Pancreas (tissue), 10 donors: Measurements from ENCODE around the gene CCDC85B. TPM values are rescaled to one million over a fixed set of nuclear protein-coding genes. Genes with fewer than 3 reads are reported as not detected.

Experiments
- ATAC-seq, 4 donors: fragments of 200-7000 bp; cut with Tn5 transposase; one replicate each; pipeline versions ENCODE4 v1.8.0 to v1.9.1; 2020; ENCODE audit warnings: mild to moderate bottlenecking in 4 of 4, moderate library complexity in 4 of 4
- DNase-seq, 6 donors: peaks; one replicate each; pipeline ENCODE4 v3.0.0-alpha.2; 2020
- FAIRE-seq: peaks from 2 replicates; lab custom pipeline; 2012; peaks lifted over from hg19 to GRCh38; lab: Jason Lieb, UNC
- H3K27ac ChIP-seq, 4 donors: fragments of 200-600 bp; sonication (generic); 1 replicate in 3 of 4; 2 replicates in 1 of 4; pipeline versions ENCODE4 v1.5.0 to v1.8.0; 2020
- H3K27me3 ChIP-seq, 4 donors: fragments of 200-600 bp; one replicate each; pipeline ENCODE4 v1.8.0; 2021
- H3K36me3 ChIP-seq, 3 donors: fragments of 200-600 bp; sonication (generic) in 1 of 3; one replicate each; pipeline versions ENCODE4 v1.5.0 to v1.8.0; 2020 to 2021
- H3K4me1 ChIP-seq, 3 donors: fragments of 200-600 bp; one replicate each; pipeline ENCODE4 v1.8.0; 2021
- H3K4me3 ChIP-seq, 4 donors: fragments of 200-600 bp; sonication (generic) in 2 of 4; one replicate each; pipeline versions ENCODE4 v1.5.0 to v1.8.0; 2020 to 2021
- H3K9me3 ChIP-seq, 4 donors: fragments of 200-600 bp; one replicate each; pipeline ENCODE4 v1.8.0; 2021
- CTCF ChIP-seq, 4 donors: fragments of 200-600 bp; sonication (generic) in 3 of 4; IDR thresholded peaks; one replicate each; pipeline versions ENCODE4 v1.5.0 to v1.8.0; 2021; ENCODE audit warnings: antibody characterized with exemption in 4 of 4
- WGBS, 2 donors: extraction: QIAGEN DNeasy Blood & Tissue Kit; methylation state at CpG; one replicate each; pipeline ENCODE4 v1.1.7; 2013; 5-methylcytosine and 5-hydroxymethylcytosine counted together
- intact Hi-C, 3 donors: fragments of 100-400 bp; cut with DNase I; formaldehyde crosslinking; loops; one replicate each; pipeline versions ENCODE4 v1.11.1 to v1.14.2; 2022
- polyA plus RNA-seq, 2 donors: library from polyadenylated mRNA; stranded (reverse); fragments of 200-250 nt; gene quantifications; one replicate each; pipeline ENCODE4 v1.2.3, GENCODE V29; 2013
- total RNA-seq, 6 donors: library from RNA; stranded (reverse); fragmentation: NEBNext Ultra II Directional in 4 of 6; extraction: Animal tissue kit (Norgen Biotek cat#: 25700) in 4 of 6; gene quantifications; one replicate each; pipeline versions ENCODE4 v1.2.1 to v1.2.4, GENCODE V29; 2021 to 2023
- donor health status: healthy with polysubstance abuse.
- donor health status: DM: no; HTN: no; CAD: no; lungs with moderate emphysema.
- donor health status: DM: no; HTN: no; CAD: no.
- donor health status: control.
- donor health status: control.
- donor health status: Bipolar disorder and iron deficiency.
- donor health status: DM: yes; HTN: yes; CAD: no.
- donor health status: DM: no; HTN: no; CAD: no.
- donor health status: DM: no; HTN: no; CAD: no.
- donor health status: DM: yes; HTN: yes; CAD: no.

Gene CCDC85B
- total and polyA plus RNA-seq, 8 donors, result 7.7 to 22.4 (median 11.3) TPM

GRCh38 chr11:65919141-65919572 is 28.7 kb downstream of the CCDC85B start, which contains the start of gene DRAP1:
TSS of gene DRAP1 (plus strand) at chr11:65919426. CDS start at chr11:65919502, 76 bp downstream.
- no peaks in the 10 kb centered on the region for H3K9me3 ChIP-seq
- 0 to 1% methylated on average over 36 to 59 of the region's 59 CpGs for WGBS, 2 donors
- intact Hi-C loops, result no loop called here
- TF ChIP-seq CTCF (IDR thresholded peaks at IDR 0.05), result no peak
- peaks cover 0 to 25% (median 12%) of the 10 kb centered on the region in 3 donors for H3K4me1 ChIP-seq
- no peaks in the 10 kb centered on the region for H3K36me3 ChIP-seq
- peak within 1 kb of the TSS; percentile 63 to 85 (median 82) for H3K27ac ChIP-seq
- peak; percentile 91 to 95 (median 93) for ATAC-seq
- peak within 1 kb of the TSS; percentile 95 to 98 (median 97) for H3K4me3 ChIP-seq
- peak; percentile 99 to 100 (median 100) for DNase-seq
- no peaks in the 10 kb centered on the region for H3K27me3 ChIP-seq
- no peak for FAIRE-seq

- Histone ChIP-seq H3K9me3 (no peaks in the 10 kb centered on the region), H3K4me1 (peaks cover 0 to 25% (median 12%) of the 10 kb centered on the region in 3 donors), H3K4me3 (peak overlapping the region; percentile 89 to 98 (median 96)), H3K27me3 (no peaks in the 10 kb centered on the region), H3K36me3 (no peaks in the 10 kb centered on the region), H3K27ac (peak overlapping the region; percentile 57 to 73 (median 66))
- DNase-seq, result peak in 4 of 6 donors; percentile 57 to 88 (median 70)
- peak; percentile 22 to 48 (median 35) for ATAC-seq
- 0 to 1% methylated on average over 55 to 60 of the region's 60 CpGs for WGBS, 2 donors
- no peak for FAIRE-seq
- intact Hi-C loops, result no loop called here
- TF ChIP-seq CTCF (IDR thresholded peaks at IDR 0.05), result no peak
These were observed 29.3 kb downstream of the CCDC85B start for GRCh38 chr11:65919573-65920371.

GRCh38 chr11:65920372-65920802 is 29.9 kb downstream of the CCDC85B start:
- no peak for TF ChIP-seq CTCF (IDR thresholded peaks at IDR 0.05)
- ATAC-seq (no peak), FAIRE-seq (no peak), DNase-seq (peak in 4 of 6 donors; percentile 37 to 81 (median 50))
- Histone ChIP-seq H3K4me1 (peaks cover 0 to 25% (median 12%) of the 10 kb centered on the region in 3 donors), H3K9me3 (no peaks in the 10 kb centered on the region), H3K27me3 (no peaks in the 10 kb centered on the region), H3K27ac (no peak overlapping the region), H3K36me3 (no peaks in the 10 kb centered on the region), H3K4me3 (peak overlapping the region; percentile 89 to 98 (median 96))
- 50 to 59% methylated on average over 15 of the region's 15 CpGs for WGBS, 2 donors
- intact Hi-C loops, result no loop called here

- no peak overlapping the region for H3K27ac ChIP-seq
- H3K27me3 ChIP-seq, result no peaks in the 10 kb centered on the region
- no peak for TF ChIP-seq CTCF (IDR thresholded peaks at IDR 0.05)
- peaks cover 0 to 20% (median 12%) of the 10 kb centered on the region in 3 donors for H3K4me1 ChIP-seq
- WGBS, 2 donors, result 85 to 92% methylated on average over 12 of the region's 12 CpGs
- DNase-seq (peak in 1 of 6 donors; percentile 50), FAIRE-seq (no peak), ATAC-seq (no peak)
- H3K4me3 ChIP-seq, result no peak overlapping the region
- no peaks in the 10 kb centered on the region for H3K36me3 ChIP-seq
- H3K9me3 ChIP-seq, result no peaks in the 10 kb centered on the region
- intact Hi-C loops, result no loop called here
These were observed 30.6 kb downstream of the CCDC85B start for GRCh38 chr11:65921033-65921555.
